ENCODE results near the gene ZNF343. TPM values are rescaled to one million over a fixed set of nuclear protein-coding genes. Genes with fewer than 3 reads are reported as not detected.

ZNF343 gene
- total RNA-seq, 1 experiment from 2014 or later = 3.4 TPM

- Histone ChIP-seq H4K5ac (ENCODE audit: insufficient read length, low read depth, low read length) (no peak overlapping the region), H3K56ac (ENCODE audit: insufficient read length, low read depth, low read length) (no peak overlapping the region), H3K4ac (ENCODE audit: low read depth, low read length) (no peak overlapping the region), H2BK20ac (ENCODE audit: low read depth, low read length, poor library complexity, severe bottlenecking) (no peak overlapping the region), H3T11ph (ENCODE audit: low read length) (no peak overlapping the region), H3K4me2 (ENCODE audit: insufficient read depth, insufficient read length, low read length) (no peak overlapping the region), H3K27ac (ENCODE audit: insufficient read length, low read depth, low read length) (no peak overlapping the region), H3K4me1 (ENCODE audit: insufficient read depth, low read length) (no peaks in the 10 kb centered on the region), H2BK15ac (ENCODE audit: low read depth, low read length) (no peak overlapping the region), H3K9ac (ENCODE audit: extremely low read depth, insufficient read length, low read length) (no peak overlapping the region), H2BK12ac (ENCODE audit: insufficient read length, low read depth, low read length) (no peak overlapping the region), H3K9me3 (ENCODE audit: control insufficient read depth, low read depth, low read length) (no peaks in the 10 kb centered on the region), H3K27me3 (ENCODE audit: insufficient read depth, low read length) (no peaks in the 10 kb centered on the region), H3K79me1 (ENCODE audit: insufficient read depth, low read depth, low read length, poor library complexity, severe bottlenecking) (no peaks in the 10 kb centered on the region), H2BK120ac (ENCODE audit: low read depth, low read length, poor library complexity, severe bottlenecking) (no peak overlapping the region), H3K79me2 (ENCODE audit: insufficient read depth, low read length) (no peaks in the 10 kb centered on the region), H4K20me1 (ENCODE audit: control insufficient read depth, insufficient read depth, insufficient read length) (no peaks in the 10 kb centered on the region), H3K14ac (ENCODE audit: insufficient read depth, low read length) (no peak overlapping the region), H2BK5ac (ENCODE audit: insufficient read length, low read length) (no peak overlapping the region), H2AK5ac (ENCODE audit: insufficient read length, low read length) (no peak overlapping the region), H3K23me2 (ENCODE audit: insufficient read length, low read depth, low read length, poor library complexity, severe bottlenecking) (no peaks in the 10 kb centered on the region), H3K23ac (ENCODE audit: insufficient read length, low read depth, low read length) (no peak overlapping the region), H4K8ac (replicated peaks; ENCODE audit: insufficient read length, low read depth, low read length) (no peak overlapping the region), H2AFZ (ENCODE audit: low read length) (no peak overlapping the region), H3K18ac (ENCODE audit: insufficient read length, low read depth, low read length) (no peak overlapping the region), H4K91ac (ENCODE audit: insufficient read length, low read depth, low read length) (no peak overlapping the region)
- no peak overlapping the region for H3K27ac Mint-ChIP-seq
- no peak for TF ChIP-seq CTCF (conservative IDR thresholded peaks at IDR 0.05)
- peaks cover 13 to 22% of the 10 kb centered on the region in 2 experiments for H3K4me1 Mint-ChIP-seq
- DNase-seq = no peak
- no peak overlapping the region for H3K4me3 Mint-ChIP-seq
- no peaks in the 10 kb centered on the region for H3K9me3 Mint-ChIP-seq
- no CpG with 5 or more reads among the region's 5 CpGs for WGBS (ENCODE audit: extremely low coverage, insufficient read length, low lambda C conversion rate)
- peaks cover 77% of the 10 kb centered on the region for H3K27me3 Mint-ChIP-seq (ENCODE audit: low read depth)
- no peaks in the 10 kb centered on the region for H3K36me3 Mint-ChIP-seq (ENCODE audit: insufficient read depth in 1 of 3, low read depth in 3 of 3)
Observed at GRCh38 chr20:2537101-2537500, 28.4 kb upstream of the ZNF343 start.
